Esophagus muscularis mucosa (tissue), 4 donors: ENCODE data around the gene ID3. TPM values are rescaled to one million over a fixed set of nuclear protein-coding genes. Genes with fewer than 3 reads are reported as not detected.

Source experiments
- DNase-seq: peaks from one replicate; pipeline ENCODE4 v3.0.0-alpha.2; 2017; ENCODE audit errors: extremely low spot score
- H3K27ac ChIP-seq, 4 donors: fragments of 200-600 bp; sonication (generic); replicated peaks in 1 of 4; 1 replicate in 3 of 4; 2 replicates in 1 of 4; pipeline ENCODE4 v1.5.1; 2016 to 2019; ENCODE audit warnings: mild to moderate bottlenecking in 1 of 4
- H3K27me3 ChIP-seq, 4 donors: fragments of 200-600 bp; sonication (generic); one replicate each; pipeline versions ENCODE4 v1.5.1 to v1.6.0; 2016 to 2019
- H3K36me3 ChIP-seq, 4 donors: fragments of 200-600 bp; sonication (generic); one replicate each; pipeline ENCODE4 v1.5.1; 2016 to 2019
- H3K4me1 ChIP-seq, 4 donors: fragments of 200-600 bp; sonication (generic); one replicate each; pipeline ENCODE4 v1.5.1; 2016 to 2019
- H3K4me3 ChIP-seq, 4 donors: fragments of 200-600 bp; sonication (generic); 1 replicate in 2 of 4; 2 replicates in 2 of 4; pipeline ENCODE4 v1.5.1; 2016 to 2019; ENCODE audit warnings: mild to moderate bottlenecking in 4 of 4, moderate library complexity in 1 of 4
- H3K9me3 ChIP-seq, 4 donors: fragments of 200-600 bp; sonication (generic); 1 replicate in 3 of 4; 2 replicates in 1 of 4; pipeline ENCODE4 v1.5.1; 2016 to 2019
- CTCF ChIP-seq, 3 experiments: fragments of 200-600 bp in 2 of 3; fragments of 450-650 bp in 1 of 3; sonication (generic) in 2 of 3; IDR thresholded peaks; one replicate each; pipeline ENCODE4 v1.5.1; 2017 to 2019; ENCODE audit warnings: antibody characterized with exemption in 3 of 3, mild to moderate bottlenecking in 2 of 3, moderate library complexity in 1 of 3
- EP300 ChIP-seq: sonication (generic); formaldehyde crosslinking; IDR thresholded peaks from one replicate; pipeline ENCODE4 v1.6.1; 2017; ENCODE audit warnings: antibody characterized with exemption
- POLR2A ChIP-seq: fragments of 450-650 bp; IDR thresholded peaks from one replicate; pipeline ENCODE4 v1.6.1; 2017; ENCODE audit warnings: antibody characterized with exemption, moderate library complexity, mild to moderate bottlenecking, low read depth
- POLR2AphosphoS5 ChIP-seq, 2 donors: sonication (generic); formaldehyde crosslinking; IDR thresholded peaks; one replicate each; pipeline ENCODE4 v1.6.1; 2017; ENCODE audit warnings: antibody characterized with exemption in 2 of 2
- WGBS: methylation state at CpG from one replicate; pipeline ENCODE4 v1.1.5; 2018; 5-methylcytosine and 5-hydroxymethylcytosine counted together
- intact Hi-C: fragments of 100-400 bp; cut with DNase I; formaldehyde crosslinking; loops from one replicate; pipeline ENCODE4 v1.15.1; 2023
- total RNA-seq, 4 donors: library from RNA; depleted of rRNA; stranded (reverse); fragments of >200 nt; gene quantifications; one replicate each; pipeline versions ENCODE4 v1.1.0 to v1.2.1, GENCODE V29; 2016

ID3 gene
- total RNA-seq, 4 donors from 2014 or later, result 75.2 to 352 (median 274) TPM

DNA sequence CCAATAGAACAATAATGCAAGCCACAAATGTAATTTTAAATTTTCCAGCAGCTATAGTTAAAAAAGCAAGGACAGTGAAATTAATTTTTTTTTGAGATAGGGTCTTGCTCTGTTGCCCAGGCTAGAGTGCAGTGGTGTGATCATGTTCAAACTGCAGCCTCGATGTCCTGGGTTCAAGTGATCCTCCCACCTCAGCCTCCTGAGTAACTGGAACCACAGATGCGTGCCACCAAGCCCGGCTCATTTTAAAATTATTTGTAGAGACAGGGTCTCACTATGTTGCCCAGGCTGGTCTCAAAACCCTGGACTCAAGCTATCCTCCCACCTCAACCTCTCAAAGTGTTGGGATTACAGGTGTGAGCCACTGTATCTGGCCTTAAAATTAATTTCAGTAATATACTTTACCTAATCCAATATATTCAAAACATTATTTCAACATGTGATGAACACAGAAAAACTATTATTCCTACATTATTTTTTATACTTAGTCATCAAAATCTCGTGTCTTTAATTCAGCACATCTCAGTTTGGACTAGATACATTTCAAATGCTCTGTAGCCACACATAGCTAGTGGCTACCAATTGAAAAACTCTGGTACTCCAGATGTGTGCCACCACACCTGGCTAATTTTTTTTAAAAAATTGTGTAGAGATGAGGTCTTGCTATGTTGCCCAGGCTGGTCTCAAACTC lies 10.8 kb upstream of the ID3 start:
- intact Hi-C loops, result no loop called here
- no peak for DNase-seq
- no peak overlapping the region for H3K27ac ChIP-seq
- no peak overlapping the region for H3K4me3 ChIP-seq
- TF ChIP-seq EP300, result no peak
- no peak for TF ChIP-seq CTCF (IDR thresholded peaks at IDR 0.05)
- no peak for TF ChIP-seq POLR2AphosphoS5 (IDR thresholded peaks at IDR 0.05)
- TF ChIP-seq POLR2A, result no peak
- WGBS, result 89% methylated on average over 3 of the region's 4 CpGs
- peaks cover 12 to 44% (median 24%) of the 10 kb centered on the region in 4 donors for H3K4me1 ChIP-seq
- no peaks in the 10 kb centered on the region for H3K36me3 ChIP-seq
- no peaks in the 10 kb centered on the region for H3K9me3 ChIP-seq
- H3K27me3 ChIP-seq, result no peaks in the 10 kb centered on the region

- no peaks in the 10 kb centered on the region for H3K27me3 ChIP-seq
- peak overlapping the region; percentile 87 to 93 (median 92) for H3K27ac ChIP-seq
- TF ChIP-seq POLR2AphosphoS5 (IDR thresholded peaks at IDR 0.05) (peak in 1 of 2 donors; percentile 51), EP300 (no peak)
- no peaks in the 10 kb centered on the region for H3K36me3 ChIP-seq
- H3K4me3 ChIP-seq, result peak overlapping the region; percentile 73 to 82 (median 78)
- H3K4me1 ChIP-seq, result peaks cover 22 to 56% (median 37%) of the 10 kb centered on the region in 4 donors
- H3K9me3 ChIP-seq, result no peaks in the 10 kb centered on the region
- no peak for DNase-seq
- 33% methylated on average over 13 of the region's 16 CpGs for WGBS
- intact Hi-C loops, result no loop called here
These were observed 9.5 kb upstream of the ID3 start for GRCh38 chr1:23568608-23569383.

- Histone ChIP-seq H3K9me3 (no peaks in the 10 kb centered on the region), H3K27ac (peak overlapping the region; percentile 87 to 93 (median 92)), H3K36me3 (no peaks in the 10 kb centered on the region), H3K4me1 (peaks cover 29 to 63% (median 44%) of the 10 kb centered on the region in 4 donors), H3K27me3 (no peaks in the 10 kb centered on the region), H3K4me3 (peak overlapping the region; percentile 73 to 82 (median 78))
- WGBS, result 1% methylated on average over 22 of the region's 66 CpGs
- TF ChIP-seq POLR2A (no peak), EP300 (no peak), CTCF (IDR thresholded peaks at IDR 0.05) (no peak), POLR2AphosphoS5 (IDR thresholded peaks at IDR 0.05) (no peak)
- DNase-seq, result no peak
- intact Hi-C loops, result no loop called here
These were observed 8.8 kb upstream of the ID3 start for GRCh38 chr1:23567996-23568607.

GRCh38 chr1:23567629-23567995 lies 8.3 kb upstream of the ID3 start:
- intact Hi-C loops, result no loop called here
- WGBS, result 68% methylated on average over 14 of the region's 15 CpGs
- Histone ChIP-seq H3K4me3 (peak overlapping the region; percentile 73 to 82 (median 78)), H3K36me3 (no peaks in the 10 kb centered on the region), H3K27ac (peak overlapping the region; percentile 87 to 93 (median 92)), H3K4me1 (peaks cover 32 to 68% (median 49%) of the 10 kb centered on the region in 4 donors), H3K27me3 (no peaks in the 10 kb centered on the region), H3K9me3 (no peaks in the 10 kb centered on the region)
- no peak for TF ChIP-seq CTCF (IDR thresholded peaks at IDR 0.05)
- no peak for TF ChIP-seq EP300
- no peak for TF ChIP-seq POLR2AphosphoS5 (IDR thresholded peaks at IDR 0.05)
- no peak for TF ChIP-seq POLR2A
- no peak for DNase-seq

GRCh38 chr1:23566304-23566703 lies 7.0 kb upstream of the ID3 start:
- Histone ChIP-seq H3K4me3 (no peak overlapping the region), H3K4me1 (peaks cover 40 to 78% (median 62%) of the 10 kb centered on the region in 4 donors), H3K27me3 (no peaks in the 10 kb centered on the region), H3K9me3 (no peaks in the 10 kb centered on the region), H3K36me3 (no peaks in the 10 kb centered on the region), H3K27ac (peak overlapping the region; percentile 94 to 97 (median 96))
- 90% methylated on average over 6 of the region's 6 CpGs for WGBS
- TF ChIP-seq POLR2A, result no peak
- no peak for TF ChIP-seq EP300
- no peak for TF ChIP-seq POLR2AphosphoS5 (IDR thresholded peaks at IDR 0.05)
- TF ChIP-seq CTCF (IDR thresholded peaks at IDR 0.05), result no peak
- DNase-seq, result no peak
- intact Hi-C loops, result no loop called here
